NCI-H2171 treated with DMSO at 0.1 percent for 48 hours (cell line): ENCODE results near the gene ZSCAN5C.
A peak's percentile ranks its signal among the peaks of the same experiment; 100 is the strongest.
"Not testable (repeated sequence)": the region's sequence is repeated elsewhere in the genome, so short reads cannot be mapped to it uniquely, and the experiment has no call there.

Experiments used
- DNase-seq: peaks from one replicate; lab custom pipeline; 2025; lab: John Stamatoyannopoulos, UW

The ZSCAN5C gene

GRCh38 chr19:56191711-56192110 is 10.4 kb upstream of the ZSCAN5C start:
- no peak for DNase-seq

GRCh38 chr19:56193981-56194640 is 8.0 kb upstream of the ZSCAN5C start:
- no peak for DNase-seq

GRCh38 chr19:56197646-56198045 is 4.4 kb upstream of the ZSCAN5C start, which contains the start of gene ZSCAN5B:
TSS of gene ZSCAN5B (minus strand) at chr19:56197783. CDS start at chr19:56193052, 4,731 bp downstream.
- DNase-seq, result not testable (repeated sequence)

GRCh38 chr19:56199687-56200086 is 2.4 kb upstream of the ZSCAN5C start:
- DNase-seq, result no peak

- not testable (repeated sequence) for DNase-seq
Observed at GRCh38 chr19:56207581-56207980, 5.5 kb downstream of the ZSCAN5C start.

- no peak for DNase-seq
Observed at GRCh38 chr19:56209091-56209490, 7.0 kb downstream of the ZSCAN5C start.

- not testable (repeated sequence) for DNase-seq
Observed at GRCh38 chr19:56210036-56210435, 8.0 kb downstream of the ZSCAN5C start.

GRCh38 chr19:56211718-56212117 is 9.6 kb downstream of the ZSCAN5C start:
- DNase-seq, result no peak

- no peak for DNase-seq
Observed at GRCh38 chr19:56217039-56217949, 15.2 kb downstream of the ZSCAN5C start.

- DNase-seq, result no peak
Observed at GRCh38 chr19:56218961-56219360, 16.9 kb downstream of the ZSCAN5C start.

- DNase-seq, result not testable (repeated sequence)
Observed at GRCh38 chr19:56221442-56221841, 19.4 kb downstream of the ZSCAN5C start.

GRCh38 chr19:56221851-56222250 is 19.8 kb downstream of the ZSCAN5C start:
- DNase-seq, result no peak

- no peak for DNase-seq
Observed at GRCh38 chr19:56222901-56223300, 20.8 kb downstream of the ZSCAN5C start.

GRCh38 chr19:56223481-56223880 is 21.4 kb downstream of the ZSCAN5C start:
- DNase-seq, result no peak

GRCh38 chr19:56245121-56245740 is 43.2 kb downstream of the ZSCAN5C start:
- DNase-seq, result no peak

- not testable (repeated sequence) for DNase-seq
Observed at GRCh38 chr19:56245764-56246163, 43.7 kb downstream of the ZSCAN5C start.

GRCh38 chr19:56248736-56249338 is 46.8 kb downstream of the ZSCAN5C start:
- DNase-seq, result not testable (repeated sequence)

- DNase-seq, result peak; percentile 79
Observed at GRCh38 chr19:56252699-56253422, 50.8 kb downstream of the ZSCAN5C start.

GRCh38 chr19:56253737-56254136 is 51.7 kb downstream of the ZSCAN5C start:
- peak; percentile 76 for DNase-seq

GRCh38 chr19:56258272-56258671 is 56.2 kb downstream of the ZSCAN5C start:
- no peak for DNase-seq
